SU-DHL-6 (cell line): ENCODE results near the gene PRR35.

ENCODE experiments used
- H2AFZ ChIP-seq: fragments of 200-600 bp; sonication (generic); 2 replicates; pipeline ENCODE4 v1.6.1; 2014; ENCODE audit warnings: low read depth, mild to moderate bottlenecking, moderate library complexity, mixed read lengths, antibody characterized with exemption, low read length; ENCODE audit not compliant: severe bottlenecking
- H3F3A ChIP-seq: fragments of 200-600 bp; shearing (Covaris generic); 2 replicates; pipeline ENCODE4 v1.6.0; 2016; ENCODE audit warnings: antibody characterized with exemption, mild to moderate bottlenecking; ENCODE audit not compliant: insufficient read depth
- H3K27ac ChIP-seq: fragments of 200-600 bp; sonication (generic); 2 replicates; pipeline ENCODE4 v1.5.1; 2016; ENCODE audit warnings: low read depth, mild to moderate bottlenecking, low read length, moderate library complexity, mixed read lengths
- H3K27me3 ChIP-seq: fragments of 200-600 bp; sonication (generic), shearing (Covaris generic); 2 replicates; pipeline ENCODE4 v1.6.0; 2014; ENCODE audit warnings: mild to moderate bottlenecking, low read length
- H3K36me3 ChIP-seq: fragments of 200-600 bp; sonication (generic); 2 replicates; pipeline ENCODE4 v1.6.1; 2014; ENCODE audit warnings: mild to moderate bottlenecking, low read length, mixed read lengths
- H3K4me2 ChIP-seq: fragments of 300-600, 200-600 bp; shearing (Covaris generic), sonication (generic); 2 replicates; pipeline ENCODE4 v1.6.0; 2014; ENCODE audit warnings: low read length, low read depth, mild to moderate bottlenecking; ENCODE audit not compliant: poor library complexity, severe bottlenecking
- H3K4me3 ChIP-seq: fragments of 200-600 bp; sonication (generic); 2 replicates; pipeline ENCODE4 v1.5.1; 2014; ENCODE audit warnings: antibody characterized with exemption, low read length, mild to moderate bottlenecking, mixed read lengths; ENCODE audit not compliant: insufficient read depth, poor library complexity, severe bottlenecking
- H3K79me2 ChIP-seq: fragments of 200-600 bp; sonication (generic); 2 replicates; pipeline ENCODE4 v1.6.1; 2014; ENCODE audit warnings: mild to moderate bottlenecking, low read length, moderate library complexity; ENCODE audit not compliant: insufficient read depth
- H3K9ac ChIP-seq: fragments of 200-600 bp; sonication (generic); 2 replicates; pipeline ENCODE4 v1.7.0; 2014; ENCODE audit warnings: mild to moderate bottlenecking, low read length
- H3K9me2 ChIP-seq: fragments of 200-600 bp; sonication (generic); replicated peaks from 2 replicates; pipeline ENCODE4 v1.6.1; 2014; ENCODE audit warnings: low read length; ENCODE audit not compliant: insufficient read depth
- H3K9me3 ChIP-seq: fragments of 200-600 bp; sonication (generic); 2 replicates; pipeline ENCODE4 v1.6.1; 2014; ENCODE audit warnings: low read length, mixed read lengths; ENCODE audit not compliant: insufficient read depth
- H4K20me1 ChIP-seq: fragments of 200-600 bp; sonication (generic); 2 replicates; pipeline ENCODE4 v1.6.1; 2014; ENCODE audit warnings: low read depth, mild to moderate bottlenecking, antibody characterized with exemption, low read length, moderate library complexity, mixed read lengths
- CTCF ChIP-seq: fragments of 200-600 bp; sonication (generic); IDR thresholded peaks from one replicate; pipeline ENCODE4 v1.5.1; 2017; ENCODE audit warnings: antibody characterized with exemption, mild to moderate bottlenecking, low read length, moderate library complexity; ENCODE audit not compliant: insufficient read depth, poor library complexity, severe bottlenecking
- EZH2phosphoT487 ChIP-seq: fragments of 200-600 bp; sonication (generic), shearing (Covaris generic); conservative IDR thresholded peaks from 2 replicates; pipeline ENCODE4 v1.6.1; 2018; ENCODE audit warnings: mild to moderate bottlenecking, antibody characterized with exemption, low read length, moderate library complexity, mixed read lengths

Gene PRR35

GRCh38 chr16:569445-570254, 9.5 kb downstream of the PRR35 start, which contains the start of gene PIGQ:
TSS of gene PIGQ (plus strand) at chr16:569968. CDS start at chr16:574075, 4,107 bp downstream.
- no peaks in the 10 kb centered on the region for H3K9me2 ChIP-seq
- peak within 1 kb of the TSS; percentile 95 for H2AFZ ChIP-seq
- no peaks in the 10 kb centered on the region for H3K9me3 ChIP-seq
- no peaks in the 10 kb centered on the region for H3K27me3 ChIP-seq
- H3K4me3 ChIP-seq, result peak within 1 kb of the TSS; percentile 99
- no peaks in the 10 kb centered on the region for H3K79me2 ChIP-seq
- H3K27ac ChIP-seq, result no peak within 1 kb of the TSS
- H3F3A ChIP-seq, result no peaks in the 10 kb centered on the region
- TF ChIP-seq CTCF, result no peak
- TF ChIP-seq EZH2phosphoT487, result no peak
- H3K4me2 ChIP-seq, result peak within 1 kb of the TSS; percentile 73
- H4K20me1 ChIP-seq, result no peaks in the 10 kb centered on the region
- peak within 1 kb of the TSS; percentile 74 for H3K9ac ChIP-seq
- no peaks in the 10 kb centered on the region for H3K36me3 ChIP-seq

GRCh38 chr16:572865-573650, 12.9 kb downstream of the PRR35 start:
- Histone ChIP-seq H2AFZ (no peak overlapping the region), H3F3A (no peaks in the 10 kb centered on the region), H3K4me3 (no peak overlapping the region), H4K20me1 (no peaks in the 10 kb centered on the region), H3K27ac (no peak overlapping the region), H3K9me3 (no peaks in the 10 kb centered on the region), H3K9ac (no peak overlapping the region), H3K9me2 (no peaks in the 10 kb centered on the region), H3K36me3 (no peaks in the 10 kb centered on the region), H3K27me3 (no peaks in the 10 kb centered on the region), H3K79me2 (no peaks in the 10 kb centered on the region), H3K4me2 (no peak overlapping the region)
- TF ChIP-seq CTCF, result no peak
- no peak for TF ChIP-seq EZH2phosphoT487

- Histone ChIP-seq H3K79me2 (no peaks in the 10 kb centered on the region), H3K27ac (no peak overlapping the region), H3F3A (no peaks in the 10 kb centered on the region), H3K4me2 (no peak overlapping the region), H4K20me1 (no peaks in the 10 kb centered on the region), H3K4me3 (no peak overlapping the region), H3K27me3 (no peaks in the 10 kb centered on the region), H3K9ac (no peak overlapping the region), H3K36me3 (no peaks in the 10 kb centered on the region), H3K9me2 (no peaks in the 10 kb centered on the region), H2AFZ (no peak overlapping the region), H3K9me3 (no peaks in the 10 kb centered on the region)
- no peak for TF ChIP-seq CTCF
- TF ChIP-seq EZH2phosphoT487, result no peak
Observed at GRCh38 chr16:574021-574760, 14.0 kb downstream of the PRR35 start.
